ENCODE results near the gene ERVW-1.

GRCh38 chr7:92421676-92422435, 55.9 kb downstream of the ERVW-1 start:
- no peak for TF ChIP-seq CTCF (IDR thresholded peaks at IDR 0.05)
- no peak for TF ChIP-seq EZH2phosphoT487 (IDR thresholded peaks at IDR 0.05)
